ENCODE data around the gene CACNB2.

The CACNB2 gene

GRCh38 chr10:18230794-18231193 is 90.6 kb downstream of the CACNB2 start:
- DNase-seq (ENCODE audit: low read depth) = peak; percentile 60

- no peak for DNase-seq (ENCODE audit: low read depth)
Measured at GRCh38 chr10:18231480-18231879, 91.3 kb downstream of the CACNB2 start.

- DNase-seq (ENCODE audit: low read depth) = no peak
Measured at GRCh38 chr10:18233775-18234174, 93.6 kb downstream of the CACNB2 start.

GRCh38 chr10:18235477-18235876 is 95.3 kb downstream of the CACNB2 start:
- DNase-seq (ENCODE audit: low read depth) = no peak

GRCh38 chr10:18236756-18237155 is 96.5 kb downstream of the CACNB2 start:
- DNase-seq (ENCODE audit: low read depth) = no peak

- peak; percentile 65 for DNase-seq (ENCODE audit: low read depth)
Measured at GRCh38 chr10:18238870-18239485, 98.8 kb downstream of the CACNB2 start.

GRCh38 chr10:18240185-18240882 is 100.1 kb downstream of the CACNB2 start:
- DNase-seq (ENCODE audit: low read depth) = no peak

- DNase-seq (ENCODE audit: low read depth) = no peak
Measured at GRCh38 chr10:18246967-18247366, 106.7 kb downstream of the CACNB2 start.

GRCh38 chr10:18252086-18252485 is 111.9 kb downstream of the CACNB2 start:
- no peak for DNase-seq (ENCODE audit: low read depth)

GRCh38 chr10:18254086-18254485 is 113.9 kb downstream of the CACNB2 start:
- peak; percentile 70 for DNase-seq (ENCODE audit: low read depth)

- no peak for DNase-seq (ENCODE audit: low read depth)
Measured at GRCh38 chr10:18254692-18255091, 114.5 kb downstream of the CACNB2 start.

- no peak for DNase-seq (ENCODE audit: low read depth)
Measured at GRCh38 chr10:18260310-18260922, 120.2 kb downstream of the CACNB2 start.

- DNase-seq (ENCODE audit: low read depth) = no peak
Measured at GRCh38 chr10:18261063-18261610, 120.9 kb downstream of the CACNB2 start.

GRCh38 chr10:18261768-18262231 is 121.6 kb downstream of the CACNB2 start:
- DNase-seq (ENCODE audit: low read depth) = no peak

GRCh38 chr10:18264466-18265050 is 124.3 kb downstream of the CACNB2 start:
- no peak for DNase-seq (ENCODE audit: low read depth)

- DNase-seq (ENCODE audit: low read depth) = no peak
Measured at GRCh38 chr10:18268005-18268404, 127.8 kb downstream of the CACNB2 start.

- no peak for DNase-seq (ENCODE audit: low read depth)
Measured at GRCh38 chr10:18271491-18271890, 131.3 kb downstream of the CACNB2 start.

GRCh38 chr10:18273039-18273438 is 132.8 kb downstream of the CACNB2 start:
- no peak for DNase-seq (ENCODE audit: low read depth)

GRCh38 chr10:18278181-18278580 is 138.0 kb downstream of the CACNB2 start:
- DNase-seq (ENCODE audit: low read depth) = no peak

GRCh38 chr10:18279173-18279572 is 138.9 kb downstream of the CACNB2 start:
- peak; percentile 16 for DNase-seq (ENCODE audit: low read depth)

GRCh38 chr10:18282094-18282493 is 141.9 kb downstream of the CACNB2 start:
- DNase-seq (ENCODE audit: low read depth) = no peak

GRCh38 chr10:18290651-18291313 is 150.6 kb downstream of the CACNB2 start:
- no peak for DNase-seq (ENCODE audit: low read depth)

Measured in iris pigment epithelial cell (primary cell).